WTC11 (cell line): ENCODE data around the gene PDZD2. TPM values are rescaled to one million over a fixed set of nuclear protein-coding genes. Genes with fewer than 3 reads are reported as not detected.

ENCODE experiments used
- ATAC-seq: fragments of 200-7000 bp; cut with Tn5 transposase; 2 replicates; pipeline ENCODE4 v1.10.0; 2021; ENCODE audit warnings: mild to moderate bottlenecking, moderate library complexity
- CTCF ChIA-PET: fragments of 300-600 bp; sonication (Branson Sonifier 250); formaldehyde crosslinking; loops from one replicate; lab custom pipeline; 2021; ENCODE audit warnings: antibody characterized with exemption; lab: Charles Lee
- POLR2A ChIA-PET: fragments of 350-600 bp; sonication (Branson Sonifier 250); formaldehyde crosslinking; loops from one replicate; lab custom pipeline; 2021; ENCODE audit warnings: antibody characterized with exemption; lab: Charles Lee
- DNase-seq: peaks from one replicate; pipeline ENCODE4 v3.0.0; 2021; ENCODE audit warnings: low spot score
- H3K27ac Mint-ChIP-seq: 2 replicates; pipeline ENCODE4 v1.8.0; 2021; ENCODE audit warnings: mixed read lengths
- H3K27me3 Mint-ChIP-seq: 2 replicates; pipeline ENCODE4 v1.8.0; 2021; ENCODE audit warnings: low read depth, mild to moderate bottlenecking, moderate library complexity, mixed read lengths
- H3K36me3 Mint-ChIP-seq: 2 replicates; pipeline ENCODE4 v1.8.0; 2021; ENCODE audit warnings: mixed read lengths
- H3K4me1 Mint-ChIP-seq: 2 replicates; pipeline ENCODE4 v1.8.0; 2022; ENCODE audit warnings: mixed read lengths
- H3K4me3 Mint-ChIP-seq: 2 replicates; pipeline ENCODE4 v1.8.0; 2021; ENCODE audit warnings: mild to moderate bottlenecking, moderate library complexity, mixed read lengths
- H3K9me3 Mint-ChIP-seq: 2 replicates; pipeline ENCODE4 v1.8.0; 2021; ENCODE audit warnings: mixed read lengths
- AFF4 ChIP-seq: sonication (generic); formaldehyde crosslinking; IDR thresholded peaks from 2 replicates; pipeline ENCODE4 v1.8.1; 2023; ENCODE audit warnings: mild to moderate bottlenecking, missing genetic modification reagents, borderline replicate concordance
- ATF6 ChIP-seq: sonication (generic); formaldehyde crosslinking; IDR thresholded peaks from 2 replicates; pipeline ENCODE4 v1.8.1; 2023; ENCODE audit warnings: mild to moderate bottlenecking, missing genetic modification reagents
- CREB1 ChIP-seq: sonication (generic); formaldehyde crosslinking; IDR thresholded peaks from 2 replicates; pipeline ENCODE4 v1.8.0; 2023; ENCODE audit warnings: mild to moderate bottlenecking, missing genetic modification reagents
- FOXP4 ChIP-seq: sonication (generic); formaldehyde crosslinking; IDR thresholded peaks from 2 replicates; pipeline ENCODE4 v1.8.0; 2022; ENCODE audit warnings: mild to moderate bottlenecking, missing genetic modification reagents
- GRHL2 ChIP-seq: fragments of 250-450 bp; sonication (Bioruptor Pico); IDR thresholded peaks from 2 replicates; pipeline ENCODE4 v1.8.0; 2022; ENCODE audit warnings: mild to moderate bottlenecking, moderate library complexity; ENCODE audit not compliant: insufficient replicate concordance, severe bottlenecking
- NR1H2 ChIP-seq: sonication (generic); formaldehyde crosslinking; IDR thresholded peaks from 2 replicates; pipeline ENCODE4 v1.9.0; 2021; ENCODE audit warnings: mild to moderate bottlenecking, moderate library complexity, missing genetic modification reagents
- PRDM15 ChIP-seq: sonication (generic); formaldehyde crosslinking; IDR thresholded peaks from 2 replicates; pipeline ENCODE4 v1.8.0; 2022; ENCODE audit warnings: missing genetic modification reagents
- TCF7 ChIP-seq: sonication (generic); formaldehyde crosslinking; IDR thresholded peaks from 2 replicates; pipeline ENCODE4 v1.8.0; 2022; ENCODE audit warnings: mild to moderate bottlenecking, low read depth, missing genetic modification reagents, moderate library complexity
- USF2 ChIP-seq: sonication (generic); formaldehyde crosslinking; IDR thresholded peaks from 2 replicates; pipeline ENCODE4 v1.8.1; 2023; ENCODE audit warnings: mild to moderate bottlenecking, missing genetic modification reagents, moderate library complexity
- ZBTB21 ChIP-seq: sonication (generic); formaldehyde crosslinking; IDR thresholded peaks from 2 replicates; pipeline ENCODE4 v1.8.1; 2023; ENCODE audit warnings: mild to moderate bottlenecking, missing genetic modification reagents, borderline replicate concordance
- ZBTB43 ChIP-seq: sonication (generic); formaldehyde crosslinking; IDR thresholded peaks from 2 replicates; pipeline ENCODE4 v1.8.1; 2023; ENCODE audit warnings: mild to moderate bottlenecking, missing genetic modification reagents
- ZNF532 ChIP-seq: fragments of 250-450 bp; sonication (Bioruptor Pico); IDR thresholded peaks from 2 replicates; pipeline ENCODE4 v1.9.0; 2021; ENCODE audit warnings: mild to moderate bottlenecking, borderline replicate concordance
- ZNF671 ChIP-seq: fragments of 250-450 bp; sonication (Bioruptor Pico); IDR thresholded peaks from 2 replicates; pipeline ENCODE4 v1.8.0; 2021; ENCODE audit warnings: mild to moderate bottlenecking
- total RNA-seq: library from RNA; stranded (reverse); gene quantifications from 3 replicates; pipeline ENCODE4 v1.2.3, GENCODE V29; 2021

The PDZD2 gene
- total RNA-seq, 1 experiment from 2014 or later, result 11.4 TPM

- ChIA-PET CTCF (no interaction called here), POLR2A (no interaction called here)
- Mint-ChIP-seq H3K27me3 (no peaks in the 10 kb centered on the region), H3K4me3 (no peak overlapping the region), H3K9me3 (no peaks in the 10 kb centered on the region), H3K36me3 (peaks cover 4% of the 10 kb centered on the region; the same call in 1 of the 2 replicates), H3K27ac (no peak overlapping the region), H3K4me1 (peaks cover 13% of the 10 kb centered on the region)
- ATAC-seq (no peak), DNase-seq (no peak)
- TF ChIP-seq ZNF532 (CRISPR knock-in tag), result no peak
- no peak for TF ChIP-seq PRDM15 (CRISPR knock-in tag)
- TF ChIP-seq ATF6 (CRISPR knock-in tag), result no peak
- TF ChIP-seq CREB1 (CRISPR knock-in tag), result no peak
- TF ChIP-seq ZBTB21 (CRISPR knock-in tag), result no peak
Measured at GRCh38 chr5:32002755-32003154, 363.8 kb downstream of the PDZD2 start.

GRCh38 chr5:32003981-32004380, 365.1 kb downstream of the PDZD2 start:
- Mint-ChIP-seq H3K27ac (no peak overlapping the region), H3K4me3 (no peak overlapping the region), H3K4me1 (peaks cover 13% of the 10 kb centered on the region), H3K9me3 (no peaks in the 10 kb centered on the region), H3K36me3 (peaks cover 4% of the 10 kb centered on the region; the same call in 1 of the 2 replicates), H3K27me3 (no peaks in the 10 kb centered on the region)
- ChIA-PET CTCF (no interaction called here), POLR2A (no interaction called here)
- TF ChIP-seq ZNF671 (no peak), ZBTB43 (CRISPR knock-in tag) (no peak)
- DNase-seq (no peak), ATAC-seq (no peak)

GRCh38 chr5:32004404-32004803, 365.5 kb downstream of the PDZD2 start:
- no peak overlapping the region for H3K4me3 Mint-ChIP-seq
- ChIA-PET POLR2A (no interaction called here), CTCF (interaction anchor here (1.2 kb wide), 1 partner anchor 89 kb away, joined by 3 read pairs; no protein-coding TSS in a partner anchor)
- TF ChIP-seq USF2 (CRISPR knock-in tag) (no peak), GRHL2 (CRISPR knock-in tag) (no peak), TCF7 (CRISPR knock-in tag) (no peak), NR1H2 (CRISPR knock-in tag) (no peak), AFF4 (CRISPR knock-in tag) (no peak), FOXP4 (CRISPR knock-in tag) (no peak)

More at GRCh38 chr5:32004404-32004803, 365.5 kb downstream of the PDZD2 start:
- Mint-ChIP-seq H3K36me3 (peaks cover 4% of the 10 kb centered on the region; the same call in 1 of the 2 replicates), H3K9me3 (no peaks in the 10 kb centered on the region), H3K27me3 (no peaks in the 10 kb centered on the region), H3K27ac (no peak overlapping the region), H3K4me1 (peaks cover 13% of the 10 kb centered on the region)
- DNase-seq, result no peak
- ATAC-seq, result no peak
